ENCODE results near the gene TLCD3A.
"Not testable (repeated sequence)": the region's sequence is repeated elsewhere in the genome, so short reads cannot be mapped to it uniquely, and the experiment has no call there.

TLCD3A gene

DNA sequence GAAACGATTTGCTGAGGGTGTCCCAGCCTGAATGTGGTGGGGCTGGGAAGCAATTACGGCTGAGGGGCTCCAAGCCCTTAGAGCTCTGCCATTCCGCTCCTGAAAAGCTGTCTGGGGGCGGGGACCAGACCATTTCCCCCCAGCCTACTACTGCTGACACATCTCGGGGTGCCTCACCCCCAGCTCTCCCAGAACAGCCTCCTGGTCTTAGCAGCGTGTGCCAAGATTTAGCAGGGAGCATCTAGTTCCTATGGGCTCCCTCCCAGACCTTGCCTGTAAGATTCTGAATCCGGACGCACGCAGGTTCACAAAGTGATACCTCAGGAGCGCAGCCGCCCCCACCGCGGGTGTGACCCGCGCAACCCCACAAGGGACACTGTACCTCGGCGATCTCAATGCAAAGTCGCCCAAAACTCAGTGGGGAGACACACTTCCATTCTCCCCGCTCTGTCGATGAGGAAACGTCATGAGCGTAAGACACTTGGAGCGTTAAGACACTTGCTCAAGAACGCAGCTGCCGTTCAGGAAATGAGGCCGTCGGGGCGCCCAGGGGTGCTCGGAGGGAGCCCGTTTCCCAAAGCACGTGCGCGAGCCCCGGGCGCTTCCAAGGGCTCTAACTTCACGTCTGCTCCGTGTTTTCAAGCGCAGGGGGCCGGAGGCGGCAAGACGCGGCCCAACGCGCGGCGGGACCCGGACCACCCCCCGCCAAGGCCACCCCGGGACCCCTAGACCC, 19.0 kb downstream of the TLCD3A start:
- DNase-seq = peak; percentile 59

DNA sequence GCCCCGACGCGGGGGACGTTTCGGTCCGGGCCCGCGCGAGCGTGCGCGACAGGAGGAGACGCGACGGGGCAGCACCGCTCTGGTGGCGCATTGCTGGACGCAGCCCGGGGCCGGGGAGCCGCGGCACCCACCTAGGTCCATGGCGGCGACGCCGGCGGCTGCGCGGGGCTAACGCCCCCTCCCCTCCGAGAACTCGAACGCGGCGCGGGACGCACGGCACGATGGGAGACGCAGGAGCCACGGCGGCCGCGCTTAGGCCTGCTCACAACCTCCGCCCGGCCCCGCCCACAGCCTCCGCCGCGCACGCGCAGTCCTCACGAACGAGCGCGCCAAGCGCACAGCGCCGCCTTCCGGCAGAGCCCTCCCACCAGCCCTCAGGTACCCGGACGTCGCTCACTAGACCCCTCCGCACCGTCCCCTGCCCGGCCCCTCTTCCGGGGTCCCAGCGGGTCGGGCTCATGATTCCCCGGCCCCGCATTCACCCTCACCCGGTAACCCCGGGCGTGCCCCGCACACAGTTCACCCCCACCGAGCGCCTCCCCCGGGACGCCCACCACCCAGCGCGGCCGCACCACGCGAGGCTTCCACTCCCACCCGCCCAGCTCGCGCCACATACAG, 19.7 kb downstream of the TLCD3A start, which contains the start of gene GEMIN4:
Gene GEMIN4 (minus strand): TSS at position 263 of the 618 bp plus-strand sequence. CDS start 122 bp downstream, at position 141.
- DNase-seq = peak; percentile 98

DNA sequence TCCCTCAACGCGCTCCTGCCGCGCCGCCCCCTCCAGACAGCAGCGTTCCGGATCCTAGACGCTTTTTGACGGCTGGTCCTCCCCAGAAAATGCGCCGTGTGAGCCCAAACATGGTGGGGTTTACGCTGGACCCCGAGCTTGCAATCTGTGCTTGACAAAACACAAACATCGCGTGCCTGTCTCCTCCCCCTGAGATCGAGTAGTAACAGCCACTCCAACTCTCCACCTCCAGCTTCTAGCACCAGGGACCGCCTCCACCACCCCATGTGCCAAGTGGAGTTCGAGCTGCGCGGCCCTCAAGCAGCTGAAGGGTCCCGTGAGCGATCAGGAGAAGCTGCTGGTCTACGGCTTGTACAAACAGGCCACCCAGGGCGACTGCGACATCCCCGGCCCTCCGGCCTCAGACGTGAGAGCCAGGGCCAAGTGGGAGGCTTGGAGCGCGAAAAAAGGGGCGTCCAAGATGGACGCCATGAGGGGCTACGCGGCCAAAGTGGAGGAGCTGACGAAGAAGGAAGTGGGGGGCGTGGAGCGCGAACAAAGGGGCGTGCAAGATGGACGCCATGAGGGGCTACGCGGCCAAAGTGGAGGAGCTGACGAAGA, 20.3 kb downstream of the TLCD3A start:
- peak; percentile 54 for DNase-seq

DNA sequence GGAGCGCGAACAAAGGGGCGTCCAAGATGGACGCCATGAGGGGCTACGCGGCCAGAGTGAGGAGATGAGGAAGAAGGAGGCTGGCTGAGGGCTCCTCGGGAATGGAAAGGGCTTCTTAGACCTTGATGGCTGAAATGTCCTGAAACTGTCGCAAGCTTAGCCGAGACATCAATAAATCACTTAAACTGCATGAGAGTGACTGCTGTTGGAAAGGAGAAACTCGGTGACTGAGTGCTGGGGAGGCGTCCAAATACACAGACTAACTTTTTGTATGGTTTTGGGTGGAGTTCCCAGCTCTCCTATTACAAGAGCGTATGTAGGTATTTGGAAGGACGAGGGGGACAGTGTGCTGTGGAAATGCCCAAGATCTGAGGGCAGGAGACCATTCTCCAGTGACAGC, 21.0 kb downstream of the TLCD3A start:
- no peak for DNase-seq

DNA sequence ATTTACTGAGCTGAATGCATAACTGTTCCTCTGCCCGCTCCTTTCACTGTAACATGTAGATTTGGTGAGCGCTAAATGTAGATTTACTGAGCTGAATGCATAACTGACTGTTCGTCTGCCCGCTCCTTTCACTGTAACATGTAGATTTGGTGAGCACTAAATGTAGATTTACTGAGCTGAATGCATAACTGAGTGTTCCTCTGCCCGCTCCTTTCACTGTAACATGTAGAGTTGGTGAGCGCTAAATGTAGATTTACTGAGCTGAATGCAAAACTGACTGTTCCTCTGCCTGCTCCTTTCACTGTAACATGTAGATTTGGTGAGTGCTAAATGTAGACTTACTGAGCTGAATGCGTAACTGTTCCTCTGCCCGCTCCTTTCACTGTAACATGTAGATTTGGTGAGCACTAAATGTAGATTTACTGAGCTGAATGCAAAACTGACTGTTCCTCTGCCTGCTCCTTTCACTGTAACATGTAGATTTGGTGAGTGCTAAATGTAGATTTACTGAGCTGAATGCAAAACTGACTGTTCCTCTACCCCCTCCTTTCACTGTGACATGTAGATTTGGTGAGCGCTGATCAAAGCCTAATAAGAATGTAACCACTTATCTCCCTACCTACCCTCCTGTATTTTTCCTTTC, 23.0 kb downstream of the TLCD3A start:
- not testable (repeated sequence) for DNase-seq

DNA sequence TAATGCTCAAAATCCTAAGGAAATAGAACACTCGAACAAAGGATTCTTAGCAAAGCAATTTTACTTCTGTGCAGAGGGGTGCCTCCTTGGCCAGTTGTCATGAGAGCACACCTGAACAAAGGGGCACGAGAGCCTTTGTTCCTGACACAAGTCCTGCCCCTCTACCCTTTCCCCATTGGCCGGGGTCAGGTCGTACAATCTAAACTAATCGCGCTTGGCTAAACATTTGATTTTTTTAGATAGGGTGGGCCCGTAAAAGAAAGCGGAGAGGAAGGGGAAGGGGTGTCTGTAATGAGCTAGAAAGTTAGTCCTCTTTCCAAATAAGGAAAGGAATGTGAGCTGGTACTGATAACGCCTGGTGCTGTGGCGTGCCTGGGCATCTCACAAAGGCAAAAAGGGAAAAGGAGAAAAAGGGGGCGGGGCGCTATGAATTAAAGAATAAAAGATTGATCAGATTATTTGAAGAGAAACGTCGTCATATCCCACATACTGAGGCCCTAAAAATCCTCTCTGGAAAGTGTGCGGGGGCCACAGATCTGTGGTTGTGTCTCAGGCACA, 23.7 kb downstream of the TLCD3A start:
- not testable (repeated sequence) for DNase-seq

DNA sequence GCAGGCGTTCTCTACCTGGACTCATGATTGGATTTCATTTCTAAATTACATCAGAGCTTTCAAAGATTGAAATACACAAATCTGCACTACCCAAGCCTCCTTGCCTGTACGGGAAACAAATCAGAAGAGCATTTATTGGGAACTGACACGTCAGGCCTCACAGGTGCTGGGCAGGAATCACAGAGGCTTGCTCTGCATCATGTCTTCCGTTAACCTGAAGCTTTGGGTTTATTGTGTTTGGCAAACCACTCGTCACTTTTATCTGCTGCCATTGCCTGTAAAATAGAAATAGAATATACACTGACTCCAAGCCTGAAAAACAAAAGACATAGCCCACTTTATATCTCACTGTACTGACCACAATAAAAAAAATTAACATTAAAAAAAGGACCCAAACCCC, 27.6 kb downstream of the TLCD3A start:
- no peak for DNase-seq

DNA sequence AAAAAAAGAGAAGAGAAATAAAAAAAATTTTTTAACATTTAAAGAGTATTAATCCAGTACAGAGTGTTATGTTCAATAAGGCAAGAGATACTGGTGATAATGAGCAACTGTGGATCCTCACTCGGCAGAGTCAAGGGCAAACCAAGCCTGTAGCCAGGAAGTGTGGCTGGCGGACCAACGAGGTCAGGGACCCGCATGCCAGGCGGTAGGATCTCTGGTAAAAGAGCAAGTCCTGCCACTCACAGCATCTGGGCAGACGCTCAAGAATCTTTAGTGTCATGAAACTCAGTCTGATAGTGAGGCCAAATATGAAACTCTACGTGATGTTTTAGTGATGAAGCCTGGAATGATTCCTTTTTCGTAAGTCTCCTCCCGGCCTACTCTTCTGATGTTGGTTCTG, 28.0 kb downstream of the TLCD3A start:
- no peak for DNase-seq

DNA sequence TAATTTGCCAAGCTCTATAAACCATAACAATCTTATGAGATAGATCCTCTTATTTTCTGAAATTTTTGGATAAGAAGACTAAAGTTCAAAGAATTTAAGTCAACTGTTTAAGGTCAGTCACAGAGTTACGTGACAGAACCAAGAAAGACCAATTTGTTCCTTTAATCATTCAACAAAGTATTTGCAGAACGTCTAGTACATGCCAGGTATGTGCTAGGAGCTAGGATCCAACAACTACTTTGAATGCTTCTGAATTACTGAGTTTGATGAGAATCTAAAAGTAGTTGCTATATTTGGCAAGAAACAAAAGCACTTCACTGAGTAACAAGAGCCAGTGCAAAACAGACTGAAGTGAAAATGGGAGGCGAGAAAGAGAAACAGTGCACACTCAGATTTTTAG, 34.7 kb downstream of the TLCD3A start:
- no peak for DNase-seq

DNA sequence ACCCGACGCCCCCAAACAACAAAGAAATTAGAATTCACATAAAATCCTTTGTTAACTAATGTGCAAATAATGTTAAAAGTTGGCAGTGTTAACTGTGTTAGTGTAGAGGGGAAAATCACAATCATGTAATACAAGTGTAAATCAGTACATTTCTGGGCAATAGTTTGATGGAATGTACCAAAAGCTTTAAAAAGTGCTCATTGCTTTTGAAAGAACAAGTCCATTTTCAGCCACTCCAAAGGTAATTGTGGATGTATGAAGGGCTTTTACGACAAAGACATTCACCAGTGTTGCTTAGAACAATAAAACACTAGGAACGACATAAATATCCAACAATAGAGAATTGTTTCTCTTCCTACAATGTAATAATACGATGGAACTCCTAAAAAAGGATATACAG, 40.6 kb downstream of the TLCD3A start:
- no peak for DNase-seq

DNA sequence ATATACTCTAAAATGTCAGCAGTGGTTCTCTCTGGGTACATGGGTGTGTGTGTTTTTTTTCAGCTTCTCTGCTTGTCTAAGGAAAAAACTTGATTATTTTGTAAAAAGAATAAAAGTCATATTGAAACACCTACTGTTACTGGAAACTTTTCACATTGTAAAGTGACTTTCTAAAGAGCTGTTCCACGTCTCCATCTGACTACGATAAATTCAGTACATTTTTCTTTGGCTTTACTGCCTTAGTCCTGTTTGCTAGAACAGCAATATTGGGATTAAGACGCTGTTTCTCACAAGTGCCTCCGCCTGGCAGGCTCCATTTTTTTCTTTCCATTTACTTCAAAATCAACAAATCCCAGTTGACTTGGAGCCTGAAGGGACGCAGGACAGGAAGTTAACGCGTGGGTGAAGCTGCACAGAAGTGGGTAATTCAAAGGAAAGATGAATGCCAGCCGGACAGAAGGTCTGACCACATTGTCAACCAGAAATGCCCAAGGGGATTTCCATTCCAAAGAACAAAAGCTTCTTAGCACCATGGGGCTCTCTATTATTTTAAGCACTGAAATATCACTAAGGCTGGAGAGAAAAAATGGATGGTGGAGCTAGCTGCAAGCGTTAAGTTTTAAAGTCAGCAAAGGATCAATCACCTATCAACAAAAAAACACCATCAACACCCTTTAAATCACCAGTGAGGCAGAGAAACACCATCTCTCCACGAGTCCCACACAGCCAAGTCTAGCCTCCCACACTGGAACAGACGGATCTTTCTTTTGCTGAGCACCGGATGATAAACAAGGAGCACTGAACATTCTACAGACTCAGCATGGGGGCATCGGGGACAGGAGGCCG, 41.3 kb downstream of the TLCD3A start:
- no peak for DNase-seq

DNA sequence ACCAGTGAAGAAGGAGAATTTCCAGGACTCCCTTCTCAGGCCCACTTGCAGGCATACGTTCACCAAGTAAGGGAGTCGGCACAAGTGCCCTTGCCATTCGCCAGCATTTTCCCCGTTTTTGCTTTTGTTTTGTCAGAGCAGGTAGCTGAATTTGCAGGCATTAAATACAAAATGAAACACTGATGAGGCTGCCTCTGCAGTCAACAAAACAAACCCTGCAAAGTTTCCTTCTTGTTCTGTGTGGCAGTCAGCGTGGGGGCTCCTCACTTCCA, 41.9 kb downstream of the TLCD3A start:
- DNase-seq = no peak

DNA sequence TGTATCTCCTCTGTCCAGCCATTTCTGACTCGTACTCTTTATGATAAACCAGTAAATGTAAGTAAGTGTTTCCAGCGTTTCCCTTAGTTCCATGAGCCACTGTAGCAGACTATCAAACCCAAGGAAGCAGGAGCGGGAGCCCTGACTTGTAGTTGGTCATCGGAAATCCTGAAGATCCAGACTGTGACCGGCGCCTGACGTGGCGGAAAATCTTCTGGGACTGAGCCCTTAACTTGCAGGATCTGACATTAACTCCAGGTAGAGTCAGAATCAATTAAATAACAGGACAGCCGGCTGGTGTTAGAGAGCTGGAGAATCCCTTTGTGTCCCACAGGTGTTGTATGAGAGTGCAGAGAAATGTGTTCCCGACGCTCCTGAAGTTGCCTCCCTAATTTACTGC, 45.7 kb downstream of the TLCD3A start:
- DNase-seq = no peak

DNA sequence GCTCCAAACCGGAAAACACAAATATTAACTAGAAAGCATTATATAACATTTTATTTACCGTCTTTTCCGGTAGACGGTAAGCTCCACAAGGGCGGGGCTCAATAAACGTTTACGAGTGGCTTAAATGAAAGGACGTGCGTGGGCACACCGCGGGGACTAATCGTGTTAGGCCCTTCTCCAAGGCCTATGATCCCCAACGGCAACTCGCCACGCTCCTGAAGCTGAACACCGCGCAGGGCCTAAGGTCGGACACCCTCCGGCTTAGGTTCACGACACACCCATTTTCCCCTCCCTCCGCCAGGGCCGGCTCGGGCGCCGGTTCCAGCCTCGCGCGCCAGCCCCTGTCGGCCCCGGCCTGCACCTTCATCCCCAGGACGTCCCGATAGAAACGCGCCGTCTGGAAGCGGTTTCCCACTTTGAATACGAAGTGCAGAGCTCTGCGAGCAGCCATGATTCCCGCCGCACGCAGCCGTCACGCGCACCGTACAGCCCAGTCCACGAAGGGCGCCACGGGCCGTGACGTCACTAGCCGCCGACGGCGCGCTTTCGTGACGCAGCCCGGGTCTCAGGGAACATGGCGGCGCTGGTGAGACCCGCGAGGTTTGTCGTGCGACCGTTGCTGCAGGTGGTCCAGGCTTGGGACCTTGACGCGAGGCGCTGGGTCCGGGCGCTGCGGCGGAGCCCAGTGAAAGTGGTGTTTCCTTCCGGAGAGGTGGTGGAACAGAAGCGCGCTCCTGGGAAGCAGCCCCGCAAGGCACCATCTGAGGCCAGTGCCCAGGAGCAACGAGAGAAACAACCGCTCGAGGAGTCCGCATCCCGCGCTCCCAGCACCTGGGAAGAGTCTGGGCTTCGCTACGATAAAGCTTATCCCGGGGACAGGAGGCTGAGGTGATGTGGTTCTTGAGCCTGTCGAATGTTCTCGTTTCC, 49.7 kb downstream of the TLCD3A start, which contains the start of the genes GLOD4 and MRM3:
Gene GLOD4 (minus strand): TSS at position 476 of the 927 bp plus-strand sequence. CDS start 25 bp downstream, at position 451.
Gene MRM3 (plus strand): TSS at position 549 of the 927 bp plus-strand sequence. CDS start 26 bp downstream, at position 575.
- DNase-seq = peak; percentile 95

DNA sequence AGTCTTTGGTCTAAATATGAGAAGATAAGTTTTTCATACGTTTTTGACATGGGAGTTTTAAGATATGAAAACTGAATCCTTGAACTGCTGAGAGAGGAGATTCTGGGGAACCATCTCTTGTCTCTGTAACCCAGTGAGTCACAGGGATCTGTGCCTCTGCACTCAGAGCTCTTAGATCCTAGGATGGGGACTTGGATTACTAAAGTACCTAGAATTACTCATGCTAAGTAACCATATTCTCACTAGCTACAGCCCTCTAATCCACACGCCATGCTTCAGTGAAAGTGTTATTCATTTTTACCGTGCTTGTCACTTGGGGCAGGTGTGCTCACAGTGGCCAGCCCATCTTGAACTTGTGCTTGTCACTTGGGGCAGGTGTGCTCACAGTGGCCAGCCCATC, 51.7 kb downstream of the TLCD3A start:
- no peak for DNase-seq

DNA sequence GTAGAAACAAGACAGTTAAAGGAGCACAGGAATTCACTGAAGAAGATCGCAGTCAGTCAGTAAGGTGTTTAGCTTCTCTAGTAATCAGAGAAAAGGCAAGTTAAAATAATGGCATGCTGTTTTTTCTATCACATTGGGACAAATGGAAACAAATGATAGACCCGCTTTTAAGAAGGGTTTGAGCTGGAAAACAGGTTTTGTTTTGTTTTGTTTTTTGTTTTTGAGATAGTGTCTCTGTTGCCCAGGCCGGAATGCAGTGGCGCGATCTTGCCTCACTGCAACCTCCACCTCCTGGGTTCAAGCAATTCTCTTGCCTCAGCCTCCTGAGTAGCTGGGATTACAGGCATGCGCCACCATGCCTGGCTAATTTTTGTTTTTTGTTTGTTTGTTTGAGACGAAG, 53.5 kb downstream of the TLCD3A start:
- not testable (repeated sequence) for DNase-seq

DNA sequence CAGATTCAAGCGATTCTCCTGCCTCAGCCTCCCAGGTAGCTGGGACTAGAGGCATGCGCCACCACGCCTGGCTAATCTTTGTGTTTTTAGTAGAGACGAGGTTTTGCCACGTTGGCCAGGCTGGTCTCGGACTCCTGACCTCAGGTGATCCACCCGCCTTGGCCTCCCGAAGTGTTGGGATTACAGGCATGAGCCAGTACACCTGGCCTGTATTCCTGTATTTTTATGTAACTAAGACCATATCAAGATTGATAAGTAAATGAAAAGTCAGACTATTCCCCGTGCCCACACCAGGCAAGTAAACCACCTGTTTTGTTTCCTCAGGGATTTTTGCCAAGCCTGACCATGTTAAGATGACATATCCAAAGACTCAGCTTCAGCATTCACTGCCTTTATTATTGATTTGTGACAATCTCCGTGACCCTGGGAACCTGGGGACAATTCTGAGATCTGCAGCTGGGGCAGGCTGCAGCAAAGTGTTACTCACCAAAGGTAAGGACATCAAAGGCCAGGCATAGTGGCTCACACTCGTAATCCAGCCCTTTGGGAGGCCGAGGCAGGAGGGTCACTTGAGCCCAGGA, 55.3 kb downstream of the TLCD3A start:
- no peak for DNase-seq

DNA sequence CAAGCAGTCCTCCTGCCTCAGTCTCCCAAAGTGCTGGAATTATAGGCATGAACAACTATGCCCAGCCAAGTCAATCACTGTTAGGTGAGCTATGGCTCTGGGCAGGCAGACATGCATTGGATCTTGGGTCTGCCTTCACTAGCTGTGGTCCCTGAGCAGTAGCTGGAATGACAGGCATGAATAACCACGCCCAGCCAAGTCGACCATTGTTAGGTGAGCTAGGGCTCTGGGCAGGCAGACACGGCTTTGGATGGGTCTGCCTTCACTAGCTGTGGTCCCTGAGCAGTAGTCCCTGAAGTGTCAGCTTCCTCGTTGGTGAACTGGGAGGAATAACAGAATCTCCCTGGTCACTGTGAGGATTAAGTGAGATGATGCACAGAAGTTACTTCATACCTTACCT, 56.2 kb downstream of the TLCD3A start:
- DNase-seq = no peak

DNA sequence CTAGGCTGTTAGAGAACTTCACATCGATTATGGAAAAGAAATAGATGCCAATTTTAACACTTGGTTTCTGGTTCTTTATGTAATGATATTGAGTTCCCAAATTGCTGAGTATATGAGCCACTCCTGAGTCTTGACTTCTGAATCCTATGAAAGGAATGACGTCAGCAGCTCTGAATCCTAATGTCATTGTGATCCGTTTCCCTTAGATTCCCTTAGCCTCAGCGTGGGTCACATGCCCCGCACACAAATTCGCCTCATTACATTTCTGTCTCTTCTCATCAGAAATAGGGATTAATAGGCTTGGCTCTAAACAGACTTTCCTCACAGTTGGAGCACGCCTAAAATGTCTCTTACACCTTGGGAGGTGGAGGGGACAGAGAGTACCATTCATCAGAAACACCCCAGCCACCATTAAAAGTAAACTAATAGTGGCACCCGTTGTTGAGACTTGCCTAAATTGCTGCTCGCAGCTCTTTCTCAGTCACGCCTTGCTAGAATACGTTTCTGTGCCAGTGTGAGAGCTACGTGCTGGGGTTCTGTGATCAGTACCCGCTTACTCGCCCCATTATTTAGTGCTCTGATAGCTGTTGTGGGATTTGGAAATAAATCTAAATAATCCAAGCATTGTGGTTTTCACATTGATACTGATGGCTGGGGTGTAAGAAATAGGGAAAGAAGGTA, 56.9 kb downstream of the TLCD3A start:
- DNase-seq = no peak

All from activated naive CD4-positive, alpha-beta T cell treated with Interleukin-2 at 50 U/mL for 16 hours (primary cell).